GM21529 (cell line): Measurements from ENCODE around the gene KAT2A.

Experiments used
- ATAC-seq: cut with Tn5 transposase; IDR thresholded peaks from one replicate; pipeline ENCODE4 v1.9.1; 2021; ENCODE audit not compliant: unreplicated experiment

The KAT2A gene

DNA sequence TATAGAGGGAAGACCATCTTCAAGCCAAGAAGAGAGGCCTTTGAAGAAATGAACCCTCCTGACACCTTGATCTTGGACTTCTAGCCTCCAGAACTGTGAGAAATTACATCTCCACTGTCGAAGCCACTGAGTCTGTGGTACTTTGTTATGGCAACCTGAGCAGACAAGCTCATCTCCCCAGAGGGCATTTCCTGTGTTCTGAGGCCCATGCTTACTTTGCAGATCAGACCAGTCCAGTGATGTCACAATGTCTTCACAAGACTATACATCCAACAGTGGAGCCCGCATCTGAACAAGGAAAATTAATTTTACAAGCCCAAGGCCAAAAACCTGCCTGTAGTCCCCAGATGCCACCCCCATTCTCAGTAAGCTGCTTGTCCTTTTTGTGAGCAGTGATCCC lies 56.0 kb downstream of the KAT2A start:
- ATAC-seq = no peak
